HepG2 (cell line): Measurements from ENCODE around the gene PDE4D. TPM values are rescaled to one million over a fixed set of nuclear protein-coding genes. Genes with fewer than 3 reads are reported as not detected.

ENCODE experiments used
- ATAC-seq: fragments of 200-7000 bp; cut with Tn5 transposase; 3 replicates; pipeline ENCODE4 v1.9.1; 2020; ENCODE audit warnings: mild to moderate bottlenecking, moderate library complexity
- BruUV-seq: library from RNA; stranded (reverse); fragments of 400-500 nt; replicated peaks from 2 replicates; lab custom pipeline; 2021; lab: Mats Ljungman, UMichigan
- CTCF ChIA-PET: fragments of 300-600 bp; formaldehyde crosslinking; extraction: SDS; loops from one replicate; lab custom pipeline; 2021; ENCODE audit warnings: low total read pairs, inconsistent platforms, low intra/inter-chr PET ratio; lab: Yijun Ruan, JAX
- POLR2A ChIA-PET: fragments of 350-600 bp; sonication (Branson Sonifier 250); formaldehyde crosslinking; loops from one replicate; lab custom pipeline; 2020; ENCODE audit warnings: antibody characterized with exemption, inconsistent platforms; lab: Yijun Ruan, JAX
- DNase-seq: peaks from one replicate; pipeline ENCODE4 v3.0.0-alpha.2; 2015; ENCODE audit warnings: low spot score
- FAIRE-seq: peaks from 3 replicates; lab custom pipeline; 2011; peaks lifted over from hg19 to GRCh38; lab: Jason Lieb, UNC
- H2AFZ ChIP-seq: one replicate; pipeline ENCODE4 v1.6.1; 2011; ENCODE audit warnings: low read length, inconsistent platforms
- H3K27ac ChIP-seq: fragments of 300-600 bp; 3 replicates; pipeline ENCODE4 v1.8.0; 2011; ENCODE audit warnings: mixed run types, mild to moderate bottlenecking, mixed read lengths, low read length, inconsistent platforms; ENCODE audit not compliant: insufficient read depth; ENCODE audit errors: extremely low read length
- H3K27me3 ChIP-seq, 2 experiments: fragments of 200-600 bp in 1 of 2; 2 replicates in 1 of 2; 3 replicates in 1 of 2; pipeline versions ENCODE4 v1.6.0 to v1.8.0; 2011; ENCODE audit warnings: low read length in 2 of 2, mild to moderate bottlenecking in 2 of 2, moderate library complexity in 2 of 2, inconsistent platforms in 1 of 2; ENCODE audit not compliant: insufficient read depth in 2 of 2, control insufficient read depth in 1 of 2
- H3K36me3 ChIP-seq, 2 experiments: fragments of 200-600 bp in 1 of 2; replicated peaks in 1 of 2; 2 replicates in 1 of 2; 3 replicates in 1 of 2; pipeline versions ENCODE4 v1.5.1 to v1.8.0; 2011; ENCODE audit warnings: low read length in 2 of 2, inconsistent platforms in 1 of 2; ENCODE audit not compliant: insufficient read depth in 2 of 2, control insufficient read depth in 1 of 2
- H3K4me1 ChIP-seq: 2 replicates; pipeline ENCODE4 v1.5.1; 2012; ENCODE audit warnings: low read length, inconsistent platforms; ENCODE audit not compliant: insufficient read depth
- H3K4me2 ChIP-seq: 2 replicates; pipeline ENCODE4 v1.6.0; 2011; ENCODE audit warnings: low read depth, low read length, inconsistent platforms
- H3K4me3 ChIP-seq, 3 experiments: fragments of 200-600 bp in 1 of 3; sonication (generic), shearing (Covaris generic) in 1 of 3; replicated peaks in 1 of 3; 2 replicates each; pipeline ENCODE4 v1.5.1; 2011 to 2016; ENCODE audit warnings: low read length in 3 of 3, inconsistent platforms in 2 of 3, low read depth in 2 of 3, mild to moderate bottlenecking in 2 of 3, control low read depth in 1 of 3, mixed read lengths in 1 of 3; ENCODE audit not compliant: insufficient read depth in 1 of 3
- H3K79me2 ChIP-seq: one replicate; pipeline ENCODE4 v1.6.1; 2011; ENCODE audit warnings: low read length, inconsistent platforms; ENCODE audit not compliant: insufficient read depth
- H3K9ac ChIP-seq: 2 replicates; pipeline ENCODE4 v1.6.0; 2011; ENCODE audit warnings: mild to moderate bottlenecking, low read depth, low read length, inconsistent platforms; ENCODE audit not compliant: insufficient read depth
- H3K9me3 ChIP-seq: 2 replicates; pipeline ENCODE4 v1.5.1; 2012; ENCODE audit warnings: mild to moderate bottlenecking, low read length
- H4K20me1 ChIP-seq: 2 replicates; pipeline ENCODE4 v1.6.0; 2011; ENCODE audit warnings: inconsistent platforms, mild to moderate bottlenecking, low read length, moderate library complexity; ENCODE audit not compliant: insufficient read depth
- GATAD2A ChIP-seq: IDR thresholded peaks from 2 replicates; pipeline ENCODE4 v1.6.1; 2016
- GLMP ChIP-seq: sonication (generic); formaldehyde crosslinking; IDR thresholded peaks from 2 replicates; pipeline ENCODE4 v1.9.0; 2021; ENCODE audit warnings: missing genetic modification reagents, mild to moderate bottlenecking, borderline replicate concordance
- HOXA3 ChIP-seq: sonication (generic); formaldehyde crosslinking; IDR thresholded peaks from 2 replicates; pipeline ENCODE4 v1.5.0; 2020; ENCODE audit warnings: missing genetic modification reagents
- IRF9 ChIP-seq: sonication (generic); formaldehyde crosslinking; IDR thresholded peaks from 2 replicates; pipeline ENCODE4 v1.8.0; 2022; ENCODE audit warnings: missing genetic modification reagents, mild to moderate bottlenecking, borderline replicate concordance
- JARID2 ChIP-seq: sonication (generic); formaldehyde crosslinking; IDR thresholded peaks from 2 replicates; pipeline ENCODE4 v1.8.1; 2023; ENCODE audit warnings: missing genetic modification reagents, inconsistent platforms; ENCODE audit not compliant: insufficient replicate concordance
- KLF11 ChIP-seq: IDR thresholded peaks from 2 replicates; pipeline ENCODE4 v1.6.1; 2016; ENCODE audit warnings: missing compliant biosample characterization
- MAFF ChIP-seq: IDR thresholded peaks from 2 replicates; pipeline ENCODE4 v1.6.1; 2011; ENCODE audit warnings: low read depth, low read length, improper control_type of control experiment
- MTA3 ChIP-seq: sonication (generic); formaldehyde crosslinking; IDR thresholded peaks from 2 replicates; pipeline ENCODE4 v1.4.0; 2020; ENCODE audit warnings: missing genetic modification reagents
- ZFP36L2 ChIP-seq: sonication (generic); formaldehyde crosslinking; IDR thresholded peaks from 2 replicates; pipeline ENCODE4 v1.4.0; 2020; ENCODE audit warnings: missing genetic modification reagents
- ZFY ChIP-seq: sonication (generic); formaldehyde crosslinking; IDR thresholded peaks from 2 replicates; pipeline ENCODE4 v1.4.0; 2020; ENCODE audit warnings: missing genetic modification reagents
- ZNF230 ChIP-seq: sonication (generic); formaldehyde crosslinking; IDR thresholded peaks from 2 replicates; pipeline ENCODE4 v1.4.0; 2020; ENCODE audit warnings: mild to moderate bottlenecking, missing genetic modification reagents
- ZNF274 ChIP-seq: sonication (generic); formaldehyde crosslinking; IDR thresholded peaks from 2 replicates; pipeline ENCODE4 v1.5.1; 2020; ENCODE audit warnings: mild to moderate bottlenecking, missing genetic modification reagents
- ZNF510 ChIP-seq: sonication (generic); formaldehyde crosslinking; IDR thresholded peaks from 2 replicates; pipeline ENCODE4 v1.4.0; 2020; ENCODE audit warnings: low read depth, mild to moderate bottlenecking, missing genetic modification reagents
- ZNF577 ChIP-seq: sonication (generic); formaldehyde crosslinking; IDR thresholded peaks from 2 replicates; pipeline ENCODE4 v1.4.0; 2020; ENCODE audit warnings: mild to moderate bottlenecking, low read depth, missing genetic modification reagents, borderline replicate concordance
- in situ Hi-C: cut with HindIII; loops from 2 replicates; pipeline ENCODE4 v1.10.0; 2017; ENCODE audit warnings: low pct_unique_long_range_greater_than_20kb; ENCODE audit not compliant: extremely low pct_ligation_motif_present
- intact Hi-C: fragments of 100-400 bp; cut with micrococcal nuclease; formaldehyde crosslinking; loops from one replicate; pipeline ENCODE4 v1.10.0; 2022; ENCODE audit not compliant: unreplicated experiment
- polyA plus RNA-seq, 8 experiments: library from polyadenylated mRNA; depleted of rRNA in 3 of 8; stranded (reverse) in 7 of 8; unstranded in 1 of 8; fragments of >200 nt; fragmentation: Illumina TruSeq in 4 of 8; extraction: Trizol in 4 of 8; gene quantifications; 2 replicates each; pipeline versions ENCODE4 v1.2.1 to v1.2.3, GENCODE V29; 2011 to 2016; ENCODE audit warnings: low read depth in 4 of 8, missing spikeins in 1 of 8, mixed read lengths in 1 of 8; ENCODE audit not compliant: insufficient read depth in 1 of 8
- total RNA-seq, 5 experiments: library from RNA; depleted of rRNA; stranded (reverse); fragments of >200 nt; fragmentation: Illumina TruSeq; extraction: Trizol; gene quantifications; 2 replicates each; pipeline ENCODE4 v1.2.3, GENCODE V29; 2016; ENCODE audit warnings: low read depth in 1 of 5
- TF ChIP-seq, protein P1 (sequence below): sonication (generic); formaldehyde crosslinking; IDR thresholded peaks from 2 replicates; pipeline ENCODE4 v1.4.0; 2020; ENCODE audit warnings: missing genetic modification reagents
- TF ChIP-seq, protein P2 (sequence below): IDR thresholded peaks from 2 replicates; pipeline ENCODE4 v1.6.1; 2016; ENCODE audit warnings: missing genetic modification reagents, missing compliant biosample characterization
- TF ChIP-seq, protein P3 (sequence below): sonication (generic); formaldehyde crosslinking; IDR thresholded peaks from 2 replicates; pipeline ENCODE4 v1.4.0; 2020; ENCODE audit warnings: mild to moderate bottlenecking, missing genetic modification reagents
- TF ChIP-seq, protein P4 (sequence below): sonication (generic); formaldehyde crosslinking; IDR thresholded peaks from 2 replicates; pipeline ENCODE4 v1.5.1; 2020; ENCODE audit warnings: missing genetic modification reagents, mild to moderate bottlenecking, borderline replicate concordance

PDE4D gene
- total and polyA plus RNA-seq, 2 of the 13 experiments (the other 11 are each of a cell fraction or from before 2014, with no cell fraction given) = 7.0 to 12.2 TPM

GRCh38 chr5:59333416-59333815 lies 560.1 kb downstream of the PDE4D start:
- BruUV-seq = no TSS peak
- H3K9me3 ChIP-seq = no peaks in the 10 kb centered on the region
- TF ChIP-seq ZNF274 (CRISPR knock-in tag) (no peak), HOXA3 (CRISPR knock-in tag) (no peak), ZFY (CRISPR knock-in tag) (no peak), GATAD2A (CRISPR knock-in tag) (no peak), JARID2 (CRISPR knock-in tag) (no peak), MTA3 (CRISPR knock-in tag) (no peak), IRF9 (no peak), ZFP36L2 (CRISPR knock-in tag) (no peak), KLF11 (CRISPR knock-in tag) (no peak), MAFF (no peak), ZNF577 (CRISPR knock-in tag) (no peak), GLMP (CRISPR knock-in tag) (no peak), ZNF230 (CRISPR knock-in tag) (no peak), ZNF510 (CRISPR knock-in tag) (no peak)
- TF ChIP-seq, protein P1, sequence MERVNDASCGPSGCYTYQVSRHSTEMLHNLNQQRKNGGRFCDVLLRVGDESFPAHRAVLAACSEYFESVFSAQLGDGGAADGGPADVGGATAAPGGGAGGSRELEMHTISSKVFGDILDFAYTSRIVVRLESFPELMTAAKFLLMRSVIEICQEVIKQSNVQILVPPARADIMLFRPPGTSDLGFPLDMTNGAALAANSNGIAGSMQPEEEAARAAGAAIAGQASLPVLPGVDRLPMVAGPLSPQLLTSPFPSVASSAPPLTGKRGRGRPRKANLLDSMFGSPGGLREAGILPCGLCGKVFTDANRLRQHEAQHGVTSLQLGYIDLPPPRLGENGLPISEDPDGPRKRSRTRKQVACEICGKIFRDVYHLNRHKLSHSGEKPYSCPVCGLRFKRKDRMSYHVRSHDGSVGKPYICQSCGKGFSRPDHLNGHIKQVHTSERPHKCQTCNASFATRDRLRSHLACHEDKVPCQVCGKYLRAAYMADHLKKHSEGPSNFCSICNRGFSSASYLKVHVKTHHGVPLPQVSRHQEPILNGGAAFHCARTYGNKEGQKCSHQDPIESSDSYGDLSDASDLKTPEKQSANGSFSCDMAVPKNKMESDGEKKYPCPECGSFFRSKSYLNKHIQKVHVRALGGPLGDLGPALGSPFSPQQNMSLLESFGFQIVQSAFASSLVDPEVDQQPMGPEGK (CRISPR knock-in tag) = no peak
- TF ChIP-seq, protein P2, sequence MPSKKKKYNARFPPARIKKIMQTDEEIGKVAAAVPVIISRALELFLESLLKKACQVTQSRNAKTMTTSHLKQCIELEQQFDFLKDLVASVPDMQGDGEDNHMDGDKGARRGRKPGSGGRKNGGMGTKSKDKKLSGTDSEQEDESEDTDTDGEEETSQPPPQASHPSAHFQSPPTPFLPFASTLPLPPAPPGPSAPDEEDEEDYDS (CRISPR knock-in tag) = no peak
- TF ChIP-seq, protein P3, sequence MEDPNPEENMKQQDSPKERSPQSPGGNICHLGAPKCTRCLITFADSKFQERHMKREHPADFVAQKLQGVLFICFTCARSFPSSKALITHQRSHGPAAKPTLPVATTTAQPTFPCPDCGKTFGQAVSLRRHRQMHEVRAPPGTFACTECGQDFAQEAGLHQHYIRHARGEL (CRISPR knock-in tag) = no peak
- TF ChIP-seq, protein P4, sequence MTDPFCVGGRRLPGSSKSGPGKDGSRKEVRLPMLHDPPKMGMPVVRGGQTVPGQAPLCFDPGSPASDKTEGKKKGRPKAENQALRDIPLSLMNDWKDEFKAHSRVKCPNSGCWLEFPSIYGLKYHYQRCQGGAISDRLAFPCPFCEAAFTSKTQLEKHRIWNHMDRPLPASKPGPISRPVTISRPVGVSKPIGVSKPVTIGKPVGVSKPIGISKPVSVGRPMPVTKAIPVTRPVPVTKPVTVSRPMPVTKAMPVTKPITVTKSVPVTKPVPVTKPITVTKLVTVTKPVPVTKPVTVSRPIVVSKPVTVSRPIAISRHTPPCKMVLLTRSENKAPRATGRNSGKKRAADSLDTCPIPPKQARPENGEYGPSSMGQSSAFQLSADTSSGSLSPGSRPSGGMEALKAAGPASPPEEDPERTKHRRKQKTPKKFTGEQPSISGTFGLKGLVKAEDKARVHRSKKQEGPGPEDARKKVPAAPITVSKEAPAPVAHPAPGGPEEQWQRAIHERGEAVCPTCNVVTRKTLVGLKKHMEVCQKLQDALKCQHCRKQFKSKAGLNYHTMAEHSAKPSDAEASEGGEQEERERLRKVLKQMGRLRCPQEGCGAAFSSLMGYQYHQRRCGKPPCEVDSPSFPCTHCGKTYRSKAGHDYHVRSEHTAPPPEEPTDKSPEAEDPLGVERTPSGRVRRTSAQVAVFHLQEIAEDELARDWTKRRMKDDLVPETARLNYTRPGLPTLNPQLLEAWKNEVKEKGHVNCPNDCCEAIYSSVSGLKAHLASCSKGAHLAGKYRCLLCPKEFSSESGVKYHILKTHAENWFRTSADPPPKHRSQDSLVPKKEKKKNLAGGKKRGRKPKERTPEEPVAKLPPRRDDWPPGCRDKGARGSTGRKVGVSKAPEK (CRISPR knock-in tag) = no peak
- no peaks in the 10 kb centered on the region for H3K79me2 ChIP-seq
- no peaks in the 10 kb centered on the region for H3K27me3 ChIP-seq
- H3K4me3 ChIP-seq = no peak overlapping the region
- intact Hi-C loops = no loop called here
- H3K4me1 ChIP-seq = no peaks in the 10 kb centered on the region
- ATAC-seq (no peak), DNase-seq (no peak), FAIRE-seq (no peak)
- H3K27ac ChIP-seq = no peak overlapping the region
- no peak overlapping the region for H3K4me2 ChIP-seq
- H3K9ac ChIP-seq = no peak overlapping the region
- no peaks in the 10 kb centered on the region for H4K20me1 ChIP-seq
- no peaks in the 10 kb centered on the region for H3K36me3 ChIP-seq
- CTCF ChIA-PET = no interaction called here
- no peak overlapping the region for H2AFZ ChIP-seq
- POLR2A ChIA-PET = no interaction called here
- in situ Hi-C loops = no loop called here
